BLaER1 treated with 17β-estradiol and CSF1 and Interleukin-3, amounts not matched to agents 10 nM and 100 nM (cell line): ENCODE data around the gene SERBP1.
A peak's percentile ranks its signal among the peaks of the same experiment; 100 is the strongest.
"Not testable (repeated sequence)": the region's sequence is repeated elsewhere in the genome, so short reads cannot be mapped to it uniquely, and the experiment has no call there.

ENCODE experiments used
- H3K27ac ChIP-seq, 11 experiments: shearing (Covaris generic); formaldehyde crosslinking; 2 replicates each; pipeline ENCODE4 v1.8.1; 2022
- H3K27me3 ChIP-seq, 11 experiments: shearing (Covaris generic); formaldehyde crosslinking; 2 replicates each; pipeline ENCODE4 v1.8.1; 2022
- H3K36me3 ChIP-seq, 11 experiments: shearing (Covaris generic); formaldehyde crosslinking; 2 replicates each; pipeline ENCODE4 v1.8.1; 2022
- H3K4me1 ChIP-seq, 10 experiments: shearing (Covaris generic); formaldehyde crosslinking; 2 replicates each; pipeline ENCODE4 v1.8.1; 2022
- H3K4me2 ChIP-seq, 11 experiments: shearing (Covaris generic); formaldehyde crosslinking; 2 replicates each; pipeline ENCODE4 v1.8.1; 2022
- H3K4me3 ChIP-seq, 10 experiments: shearing (Covaris generic); formaldehyde crosslinking; 2 replicates each; pipeline ENCODE4 v1.8.1; 2022
- H3K9ac ChIP-seq, 11 experiments: shearing (Covaris generic); formaldehyde crosslinking; 2 replicates each; pipeline ENCODE4 v1.8.1; 2022
- H3K9me3 ChIP-seq, 11 experiments: shearing (Covaris generic); formaldehyde crosslinking; replicated peaks in 1 of 11; 2 replicates each; pipeline ENCODE4 v1.8.1; 2022
- H4K20me1 ChIP-seq, 11 experiments: shearing (Covaris generic); formaldehyde crosslinking; 2 replicates each; pipeline ENCODE4 v1.8.1; 2022
- Cebpa-rat ChIP-seq, 11 experiments: shearing (Covaris generic); IDR thresholded peaks; 2 replicates each; pipeline ENCODE4 v1.8.1; 2022

SERBP1 gene

GRCh38 chr1:67418839-67419586 lies 11.2 kb downstream of the SERBP1 start:
- H3K36me3 ChIP-seq: peaks cover 99 to 100% (median 100%) of the 10 kb centered on the region in 11 experiments
- H3K27ac ChIP-seq: no peak overlapping the region; a peak in 1 of 22 replicates
- no peaks in the 10 kb centered on the region for H3K9me3 ChIP-seq
- H3K27me3 ChIP-seq: no peaks in the 10 kb centered on the region
- no peak overlapping the region for H3K4me2 ChIP-seq
- H3K4me3 ChIP-seq: no peak overlapping the region
- H3K4me1 ChIP-seq: peaks cover 0 to 12% (median 0%) of the 10 kb centered on the region in 10 experiments; a peak in 2 of 20 replicates
- H4K20me1 ChIP-seq: peaks cover 96 to 100% (median 100%) of the 10 kb centered on the region in 11 experiments; a peak in 21 of 22 replicates
- no peak for TF ChIP-seq Cebpa-rat (IDR thresholded peaks at IDR 0.05)
- no peak overlapping the region for H3K9ac ChIP-seq

- not testable (repeated sequence) for H3K4me3 ChIP-seq, H3K27me3 ChIP-seq, H3K9ac ChIP-seq, H3K9me3 ChIP-seq
- peak overlapping the region in 1 of 11 experiments; percentile 42; a peak in 1 of 22 replicates for H3K4me2 ChIP-seq
- peaks cover 96 to 100% (median 99%) of the 10 kb centered on the region in 11 experiments; a peak in 21 of 22 replicates for H4K20me1 ChIP-seq
- peaks cover 98 to 100% (median 100%) of the 10 kb centered on the region in 11 experiments for H3K36me3 ChIP-seq
- H3K4me1 ChIP-seq: peaks cover 0 to 12% (median 0%) of the 10 kb centered on the region in 10 experiments; a peak in 2 of 20 replicates
- H3K27ac ChIP-seq: peak overlapping the region in 1 of 11 experiments; percentile 34; a peak in 2 of 22 replicates
Measured at GRCh38 chr1:67417733-67418132, 12.5 kb downstream of the SERBP1 start.

GRCh38 chr1:67415041-67415440 lies 15.2 kb downstream of the SERBP1 start:
- Histone ChIP-seq H3K4me3 (no peak overlapping the region), H3K9ac (no peak overlapping the region), H3K4me1 (peaks cover 0 to 12% (median 0%) of the 10 kb centered on the region in 10 experiments; a peak in 2 of 20 replicates), H3K27ac (no peak overlapping the region), H4K20me1 (peaks cover 76 to 99% (median 95%) of the 10 kb centered on the region in 11 experiments; a peak in 21 of 22 replicates), H3K36me3 (peaks cover 93 to 100% (median 97%) of the 10 kb centered on the region in 11 experiments), H3K27me3 (no peaks in the 10 kb centered on the region), H3K9me3 (no peaks in the 10 kb centered on the region), H3K4me2 (no peak overlapping the region)
- no peak for TF ChIP-seq Cebpa-rat (IDR thresholded peaks at IDR 0.05)

GRCh38 chr1:67414574-67414973 lies 15.6 kb downstream of the SERBP1 start:
- Histone ChIP-seq H3K27me3 (no peaks in the 10 kb centered on the region), H3K4me2 (no peak overlapping the region), H3K4me1 (peaks cover 0 to 12% (median 0%) of the 10 kb centered on the region in 10 experiments; a peak in 2 of 20 replicates), H4K20me1 (peaks cover 72 to 99% (median 94%) of the 10 kb centered on the region in 11 experiments; a peak in 21 of 22 replicates), H3K9me3 (no peaks in the 10 kb centered on the region), H3K4me3 (no peak overlapping the region), H3K27ac (no peak overlapping the region), H3K9ac (no peak overlapping the region), H3K36me3 (peaks cover 93 to 100% (median 97%) of the 10 kb centered on the region in 11 experiments)
- no peak for TF ChIP-seq Cebpa-rat (IDR thresholded peaks at IDR 0.05)

GRCh38 chr1:67413101-67413500 lies 17.1 kb downstream of the SERBP1 start:
- not testable (repeated sequence) for H3K4me2 ChIP-seq, H3K9me3 ChIP-seq, H3K4me3 ChIP-seq, H3K4me1 ChIP-seq, H3K9ac ChIP-seq, H3K27ac ChIP-seq, H3K27me3 ChIP-seq
- H4K20me1 ChIP-seq: peaks cover 62 to 99% (median 93%) of the 10 kb centered on the region in 11 experiments; a peak in 21 of 22 replicates
- H3K36me3 ChIP-seq: peaks cover 83 to 100% (median 92%) of the 10 kb centered on the region in 11 experiments

GRCh38 chr1:67408148-67408547 lies 22.1 kb downstream of the SERBP1 start:
- no peaks in the 10 kb centered on the region for H3K9me3 ChIP-seq
- no peak overlapping the region for H3K4me3 ChIP-seq
- peaks cover 40 to 87% (median 56%) of the 10 kb centered on the region in 11 experiments for H3K36me3 ChIP-seq
- no peak for TF ChIP-seq Cebpa-rat (IDR thresholded peaks at IDR 0.05)
- no peak overlapping the region for H3K27ac ChIP-seq
- no peaks in the 10 kb centered on the region for H3K4me1 ChIP-seq
- peaks cover 21 to 87% (median 64%) of the 10 kb centered on the region in 11 experiments; a peak in 20 of 22 replicates for H4K20me1 ChIP-seq
- no peaks in the 10 kb centered on the region for H3K27me3 ChIP-seq
- no peak overlapping the region for H3K4me2 ChIP-seq
- no peak overlapping the region for H3K9ac ChIP-seq

- no peak for TF ChIP-seq Cebpa-rat (IDR thresholded peaks at IDR 0.05)
- Histone ChIP-seq H3K27ac (no peak overlapping the region), H3K9ac (no peak overlapping the region), H3K4me3 (no peak overlapping the region), H3K27me3 (no peaks in the 10 kb centered on the region), H3K36me3 (peaks cover 36 to 80% (median 52%) of the 10 kb centered on the region in 11 experiments), H3K9me3 (no peaks in the 10 kb centered on the region), H4K20me1 (peaks cover 18 to 81% (median 62%) of the 10 kb centered on the region in 11 experiments; a peak in 20 of 22 replicates), H3K4me2 (no peak overlapping the region), H3K4me1 (no peaks in the 10 kb centered on the region)
Measured at GRCh38 chr1:67407498-67407897, 22.7 kb downstream of the SERBP1 start.

- H3K27ac ChIP-seq: no peak overlapping the region
Measured at GRCh38 chr1:67405473-67406245, 24.5 kb downstream of the SERBP1 start.

GRCh38 chr1:67404212-67404620 lies 26.0 kb downstream of the SERBP1 start:
- Histone ChIP-seq H3K36me3 (peaks cover 6 to 67% (median 41%) of the 10 kb centered on the region in 11 experiments; a peak in 20 of 22 replicates), H3K4me3 (no peak overlapping the region), H4K20me1 (peaks cover 10 to 48% (median 30%) of the 10 kb centered on the region in 11 experiments; a peak in 20 of 22 replicates), H3K27me3 (no peaks in the 10 kb centered on the region), H3K4me2 (no peak overlapping the region), H3K9me3 (no peaks in the 10 kb centered on the region), H3K27ac (no peak overlapping the region), H3K9ac (no peak overlapping the region), H3K4me1 (no peaks in the 10 kb centered on the region)
- TF ChIP-seq Cebpa-rat (IDR thresholded peaks at IDR 0.05): no peak

More at GRCh38 chr1:67405473-67406245, 24.5 kb downstream of the SERBP1 start:
- H3K4me3 ChIP-seq: no peak overlapping the region
- H3K36me3 ChIP-seq: peaks cover 20 to 67% (median 39%) of the 10 kb centered on the region in 11 experiments
- H3K4me2 ChIP-seq: no peak overlapping the region
- no peaks in the 10 kb centered on the region for H3K4me1 ChIP-seq
- no peaks in the 10 kb centered on the region for H3K27me3 ChIP-seq
- H3K9me3 ChIP-seq: no peaks in the 10 kb centered on the region
- no peak for TF ChIP-seq Cebpa-rat (IDR thresholded peaks at IDR 0.05)
- H3K9ac ChIP-seq: no peak overlapping the region
- H4K20me1 ChIP-seq: peaks cover 14 to 63% (median 44%) of the 10 kb centered on the region in 11 experiments; a peak in 20 of 22 replicates
